ENCODE results near the gene URAD. TPM values are rescaled to one million over a fixed set of nuclear protein-coding genes. Genes with fewer than 3 reads are reported as not detected.

Gene URAD
- total RNA-seq, 2 donors from 2014 or later = not detected

DNA sequence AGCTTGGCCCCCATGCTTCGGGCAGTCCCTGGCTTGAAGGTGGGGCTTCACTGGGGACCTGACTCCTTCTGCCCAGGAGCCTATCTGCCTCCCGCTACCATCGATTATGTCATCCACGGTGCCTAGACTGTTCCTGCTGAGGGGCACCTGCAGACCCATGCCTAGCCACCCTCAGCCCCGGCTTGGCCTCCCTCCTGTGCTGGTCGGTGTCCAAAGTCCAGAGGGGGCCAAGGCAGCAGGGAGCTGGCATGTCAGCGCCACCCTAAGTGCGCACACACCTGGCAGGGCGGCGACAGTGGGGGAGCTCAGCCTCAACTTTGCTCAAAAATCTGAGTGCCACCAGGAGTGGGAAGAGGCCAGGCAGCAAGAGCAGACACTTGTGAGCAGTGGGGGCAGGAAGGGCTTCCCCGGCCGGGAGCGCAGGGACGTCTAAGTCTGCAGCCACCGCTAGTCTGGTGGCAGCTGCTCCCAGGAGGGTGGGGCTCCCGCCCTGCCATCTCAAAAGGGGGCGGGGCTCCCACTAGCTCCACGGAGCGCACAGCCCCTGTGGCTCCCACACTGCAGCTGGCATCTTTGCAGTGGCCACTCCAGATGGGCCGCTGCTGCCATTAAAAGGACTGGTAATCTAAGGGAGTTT, 13.5 kb upstream of the URAD start:
- Histone ChIP-seq H3K4me3 (ENCODE audit: low read length) (no peak overlapping the region), H3K9ac (ENCODE audit: extremely low read depth, low read length, poor library complexity, severe bottlenecking) (no peak overlapping the region), H3K36me3 (ENCODE audit: control insufficient read depth, insufficient read depth, low read length) (no peaks in the 10 kb centered on the region), H3K9me3 (ENCODE audit: control insufficient read depth, low read length) (no peaks in the 10 kb centered on the region), H3K4me1 (ENCODE audit: control insufficient read depth, insufficient read depth, low read length) (no peaks in the 10 kb centered on the region), H3K27ac (ENCODE audit: low read depth, low read length) (no peak overlapping the region), H3K27me3 (ENCODE audit: control insufficient read depth, insufficient read depth, low read length, poor library complexity, severe bottlenecking) (no peaks in the 10 kb centered on the region)
- DNase-seq = no peak
- TF ChIP-seq, protein P1, sequence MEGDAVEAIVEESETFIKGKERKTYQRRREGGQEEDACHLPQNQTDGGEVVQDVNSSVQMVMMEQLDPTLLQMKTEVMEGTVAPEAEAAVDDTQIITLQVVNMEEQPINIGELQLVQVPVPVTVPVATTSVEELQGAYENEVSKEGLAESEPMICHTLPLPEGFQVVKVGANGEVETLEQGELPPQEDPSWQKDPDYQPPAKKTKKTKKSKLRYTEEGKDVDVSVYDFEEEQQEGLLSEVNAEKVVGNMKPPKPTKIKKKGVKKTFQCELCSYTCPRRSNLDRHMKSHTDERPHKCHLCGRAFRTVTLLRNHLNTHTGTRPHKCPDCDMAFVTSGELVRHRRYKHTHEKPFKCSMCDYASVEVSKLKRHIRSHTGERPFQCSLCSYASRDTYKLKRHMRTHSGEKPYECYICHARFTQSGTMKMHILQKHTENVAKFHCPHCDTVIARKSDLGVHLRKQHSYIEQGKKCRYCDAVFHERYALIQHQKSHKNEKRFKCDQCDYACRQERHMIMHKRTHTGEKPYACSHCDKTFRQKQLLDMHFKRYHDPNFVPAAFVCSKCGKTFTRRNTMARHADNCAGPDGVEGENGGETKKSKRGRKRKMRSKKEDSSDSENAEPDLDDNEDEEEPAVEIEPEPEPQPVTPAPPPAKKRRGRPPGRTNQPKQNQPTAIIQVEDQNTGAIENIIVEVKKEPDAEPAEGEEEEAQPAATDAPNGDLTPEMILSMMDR (conservative IDR thresholded peaks at IDR 0.05) = no peak
- Mint-ChIP-seq H3K27ac (no peak overlapping the region), H3K4me1 (peaks cover 4% of the 10 kb centered on the region), H3K27me3 (ENCODE audit: insufficient read depth) (no peaks in the 10 kb centered on the region), H3K36me3 (ENCODE audit: low read depth) (no peaks in the 10 kb centered on the region), H3K4me3 (no peak overlapping the region), H3K9me3 (no peaks in the 10 kb centered on the region)
- 87 to 94% methylated on average over 11 to 20 of the region's 20 CpGs for WGBS, 2 experiments (ENCODE audit: insufficient coverage in 1 of 2, insufficient read length in 1 of 2)

DNA sequence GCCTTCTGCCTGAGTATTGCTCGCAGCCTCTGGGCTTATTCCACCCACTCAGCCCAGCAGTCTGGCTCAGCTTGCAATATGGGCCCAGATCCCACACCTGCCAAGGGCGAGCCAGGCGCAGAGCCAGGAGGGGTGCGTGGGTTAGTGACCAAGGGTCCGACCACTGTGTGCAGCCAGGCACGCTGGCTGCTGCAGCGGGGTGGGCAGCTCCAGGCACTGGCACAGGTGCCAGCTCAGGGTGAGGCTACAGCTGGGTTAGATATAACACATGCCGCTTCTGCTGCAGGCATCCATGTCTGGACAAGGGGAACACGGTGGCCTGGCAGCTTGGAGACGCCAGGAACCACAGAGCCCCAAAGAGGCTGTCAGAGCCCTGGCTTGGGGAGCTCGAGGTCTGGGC, 12.6 kb upstream of the URAD start:
- WGBS, 2 experiments (ENCODE audit: insufficient coverage in 1 of 2, insufficient read length in 1 of 2) = 91 to 93% methylated on average over 6 to 11 of the region's 11 CpGs
- no peak for DNase-seq
- Histone ChIP-seq H3K9ac (ENCODE audit: extremely low read depth, low read length, poor library complexity, severe bottlenecking) (no peak overlapping the region), H3K27ac (ENCODE audit: low read depth, low read length) (no peak overlapping the region), H3K4me1 (ENCODE audit: control insufficient read depth, insufficient read depth, low read length) (no peaks in the 10 kb centered on the region), H3K36me3 (ENCODE audit: control insufficient read depth, insufficient read depth, low read length) (no peaks in the 10 kb centered on the region), H3K27me3 (ENCODE audit: control insufficient read depth, insufficient read depth, low read length, poor library complexity, severe bottlenecking) (no peaks in the 10 kb centered on the region), H3K4me3 (ENCODE audit: low read length) (no peak overlapping the region), H3K9me3 (ENCODE audit: control insufficient read depth, low read length) (no peaks in the 10 kb centered on the region)
- Mint-ChIP-seq H3K4me3 (no peak overlapping the region), H3K9me3 (no peaks in the 10 kb centered on the region), H3K4me1 (peaks cover 4% of the 10 kb centered on the region), H3K36me3 (ENCODE audit: low read depth) (no peaks in the 10 kb centered on the region), H3K27ac (no peak overlapping the region), H3K27me3 (ENCODE audit: insufficient read depth) (peaks cover 2% of the 10 kb centered on the region)
- TF ChIP-seq, protein P1 (conservative IDR thresholded peaks at IDR 0.05) = no peak

DNA sequence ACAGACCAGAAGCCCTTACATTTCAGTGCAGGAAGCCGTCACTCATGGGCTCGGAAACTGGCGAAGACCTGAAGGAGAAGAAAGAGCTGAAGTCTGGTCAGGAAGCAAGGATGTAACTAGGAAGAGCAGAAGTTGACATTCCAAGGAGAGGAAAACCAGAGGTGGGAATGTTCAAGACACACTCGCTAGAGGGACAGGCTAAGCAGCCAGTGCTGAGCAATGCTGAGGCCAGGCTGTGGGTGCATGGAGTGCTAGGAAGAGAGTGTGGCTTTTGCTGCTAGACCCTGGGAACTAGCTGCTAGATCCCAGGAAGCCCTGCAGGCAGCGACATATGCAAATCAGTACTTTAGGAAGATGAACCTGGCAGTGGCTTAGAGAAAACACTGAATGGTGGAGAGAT, 12.1 kb upstream of the URAD start:
- no peaks in the 10 kb centered on the region for H3K9me3 Mint-ChIP-seq
- no peak overlapping the region for H3K4me3 Mint-ChIP-seq
- Histone ChIP-seq H3K9ac (ENCODE audit: extremely low read depth, low read length, poor library complexity, severe bottlenecking) (no peak overlapping the region), H3K36me3 (ENCODE audit: control insufficient read depth, insufficient read depth, low read length) (no peaks in the 10 kb centered on the region), H3K27me3 (ENCODE audit: control insufficient read depth, insufficient read depth, low read length, poor library complexity, severe bottlenecking) (no peaks in the 10 kb centered on the region), H3K9me3 (ENCODE audit: control insufficient read depth, low read length) (no peaks in the 10 kb centered on the region), H3K4me1 (ENCODE audit: control insufficient read depth, insufficient read depth, low read length) (no peaks in the 10 kb centered on the region), H3K27ac (ENCODE audit: low read depth, low read length) (no peak overlapping the region), H3K4me3 (ENCODE audit: low read length) (no peak overlapping the region)
- H3K4me1 Mint-ChIP-seq = peaks cover 4% of the 10 kb centered on the region
- TF ChIP-seq, protein P1 (conservative IDR thresholded peaks at IDR 0.05) = peak; percentile 45
- no peak overlapping the region for H3K27ac Mint-ChIP-seq
- peak; percentile 86 for DNase-seq
- H3K36me3 Mint-ChIP-seq (ENCODE audit: low read depth) = no peaks in the 10 kb centered on the region
- 47 to 70% methylated on average over 4 to 5 of the region's 5 CpGs for WGBS, 2 experiments (ENCODE audit: insufficient coverage in 1 of 2, insufficient read length in 1 of 2)
- peaks cover 2% of the 10 kb centered on the region for H3K27me3 Mint-ChIP-seq (ENCODE audit: insufficient read depth)

All from endodermal cell (in vitro differentiated cells).